HG02852 (cell line): ENCODE data around the gene PTGFRN.

Source experiments
- ATAC-seq: cut with Tn5 transposase; IDR thresholded peaks from one replicate; pipeline ENCODE4 v1.9.1; 2021; ENCODE audit warnings: mild to moderate bottlenecking, moderate library complexity; ENCODE audit not compliant: unreplicated experiment

Gene PTGFRN

GRCh38 chr1:116887212-116887611, 22.5 kb upstream of the PTGFRN start:
- no peak for ATAC-seq

GRCh38 chr1:116889380-116889779, 20.3 kb upstream of the PTGFRN start:
- no peak for ATAC-seq

GRCh38 chr1:116891396-116892079, 18.2 kb upstream of the PTGFRN start:
- no peak for ATAC-seq

- ATAC-seq = no peak
Observed at GRCh38 chr1:116895073-116895472, 14.6 kb upstream of the PTGFRN start.

GRCh38 chr1:116899529-116899928, 10.2 kb upstream of the PTGFRN start:
- ATAC-seq = no peak

- ATAC-seq = no peak
Observed at GRCh38 chr1:116900471-116901365, 9.0 kb upstream of the PTGFRN start.

- ATAC-seq = no peak
Observed at GRCh38 chr1:116902027-116902426, 7.7 kb upstream of the PTGFRN start.

GRCh38 chr1:116902723-116903383, 6.9 kb upstream of the PTGFRN start:
- ATAC-seq = no peak

- ATAC-seq = no peak
Observed at GRCh38 chr1:116904791-116905320, 4.9 kb upstream of the PTGFRN start.

- ATAC-seq = no peak
Observed at GRCh38 chr1:116906812-116907211, 2.9 kb upstream of the PTGFRN start.

GRCh38 chr1:116907351-116907750, 2.4 kb upstream of the PTGFRN start:
- ATAC-seq = no peak

GRCh38 chr1:116908266-116908665, 1.4 kb upstream of the PTGFRN start:
- no peak for ATAC-seq

GRCh38 chr1:116908820-116909511, 750 bp upstream of the PTGFRN start:
- ATAC-seq = no peak

GRCh38 chr1:116910379-116911187, 867 bp downstream of the PTGFRN start:
- ATAC-seq = no peak

GRCh38 chr1:116911188-116911553, 1.5 kb downstream of the PTGFRN start:
- no peak for ATAC-seq

GRCh38 chr1:116911779-116912469, 2.2 kb downstream of the PTGFRN start:
- ATAC-seq = no peak

- ATAC-seq = no peak
Observed at GRCh38 chr1:116912846-116913245, 3.1 kb downstream of the PTGFRN start.

GRCh38 chr1:116913941-116914340, 4.2 kb downstream of the PTGFRN start:
- ATAC-seq = no peak

GRCh38 chr1:116914667-116915066, 5.0 kb downstream of the PTGFRN start:
- ATAC-seq = no peak
